NCI-H146 treated with DMSO at 0.1 percent for 48 hours (cell line): ENCODE results near the gene PRR16.

Source experiments
- DNase-seq: peaks from one replicate; lab custom pipeline; 2025; ENCODE audit not compliant: unreplicated experiment; lab: John Stamatoyannopoulos, UW

Gene PRR16

DNA sequence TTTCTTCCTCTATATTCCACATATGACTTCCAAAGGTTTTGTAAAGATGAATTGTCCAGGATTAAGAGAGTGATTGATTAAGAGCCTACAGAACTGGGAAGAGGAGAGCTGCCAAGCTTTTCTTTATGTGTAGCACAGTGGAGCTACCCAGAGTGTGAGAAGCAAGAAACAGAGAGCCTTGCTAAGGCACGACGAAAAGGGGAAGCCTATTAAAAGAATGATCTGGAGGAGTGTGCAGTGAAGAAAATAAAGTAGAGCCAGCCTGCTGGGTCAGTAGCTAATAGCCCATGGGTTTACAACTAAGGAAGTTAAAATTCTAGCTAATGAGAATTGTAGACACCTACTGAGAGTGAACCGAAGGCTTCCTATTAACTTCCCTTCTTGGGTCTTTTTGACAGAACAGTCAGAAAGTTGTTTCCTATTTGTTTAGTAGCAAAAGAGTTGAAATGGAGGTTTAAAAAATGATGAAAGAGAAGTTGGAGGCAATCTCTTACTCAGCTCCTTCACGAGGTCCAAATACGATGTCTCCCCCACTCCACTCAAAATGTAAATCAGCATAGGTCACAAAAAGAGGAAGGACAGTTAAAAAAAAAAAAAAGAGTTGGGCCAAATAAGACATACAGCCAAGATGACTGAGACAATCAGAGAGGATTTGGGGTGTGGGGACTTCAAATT is 957 bp upstream of the PRR16 start:
- DNase-seq = no peak

DNA sequence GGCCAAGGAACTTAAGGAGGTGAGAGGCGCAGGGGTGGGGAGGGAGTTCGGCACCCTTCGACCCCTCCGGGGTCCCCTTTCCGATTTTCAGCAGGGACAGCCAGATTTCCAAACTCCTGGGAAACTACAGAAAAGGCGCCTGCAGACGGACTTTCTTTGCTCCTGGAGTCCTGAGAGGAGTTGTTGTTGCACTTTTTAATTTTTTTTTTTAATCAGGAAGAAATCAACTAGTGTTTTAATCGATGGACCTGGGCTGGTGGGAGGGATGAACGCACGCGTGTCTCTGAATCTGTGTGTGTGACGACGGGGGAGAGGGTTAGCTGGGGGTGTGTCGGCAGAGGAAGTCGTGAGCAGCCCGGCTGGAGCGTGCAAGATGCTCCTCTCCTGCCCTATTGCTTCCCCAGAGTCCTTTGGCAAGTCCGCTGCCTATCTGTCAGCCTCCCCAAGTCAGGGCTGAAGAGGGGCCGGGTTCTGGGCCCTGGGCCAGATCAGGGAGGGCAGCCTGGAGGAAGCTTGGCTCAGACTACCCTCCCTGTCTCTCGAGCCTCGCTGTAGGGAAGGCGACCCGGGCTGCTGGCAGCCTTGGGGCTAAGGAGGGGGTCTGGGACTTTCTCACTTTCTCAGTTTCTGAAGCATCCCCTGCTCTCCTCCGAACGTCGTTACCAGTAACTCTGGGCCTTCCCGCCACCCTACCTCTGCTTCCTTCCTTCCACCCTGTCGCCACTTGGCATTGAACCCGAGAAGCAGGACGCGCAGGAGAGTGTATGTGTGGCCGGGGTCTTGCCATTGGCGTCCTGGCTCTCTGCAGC is 731 bp downstream of the PRR16 start:
- DNase-seq = no peak

DNA sequence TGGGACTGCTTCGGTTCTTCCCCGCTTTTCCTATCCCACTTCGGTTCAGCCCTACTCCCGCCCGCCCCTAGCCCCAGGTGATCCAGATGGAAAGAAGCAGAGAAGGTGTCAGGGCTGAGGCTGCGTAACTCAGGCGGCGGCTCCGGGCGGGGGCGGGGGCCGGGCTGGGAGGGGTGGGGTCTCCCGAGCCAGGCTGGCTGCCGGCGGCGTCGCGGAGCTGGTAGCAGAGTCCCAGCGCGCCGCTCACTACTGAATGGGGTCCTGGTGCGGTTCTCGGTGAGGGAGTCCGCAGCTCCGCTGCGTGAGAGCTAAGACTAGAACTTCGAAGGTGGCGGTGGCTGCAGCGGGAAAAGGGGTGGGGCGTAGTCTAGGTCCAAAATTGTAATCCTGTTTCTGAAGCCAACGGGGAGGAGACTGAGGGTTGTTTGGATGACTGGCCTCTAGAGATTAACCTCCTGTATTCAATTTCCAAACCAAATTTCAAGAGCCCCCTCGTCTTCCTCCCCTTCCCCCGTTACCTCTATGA is 1.4 kb downstream of the PRR16 start:
- DNase-seq = no peak

DNA sequence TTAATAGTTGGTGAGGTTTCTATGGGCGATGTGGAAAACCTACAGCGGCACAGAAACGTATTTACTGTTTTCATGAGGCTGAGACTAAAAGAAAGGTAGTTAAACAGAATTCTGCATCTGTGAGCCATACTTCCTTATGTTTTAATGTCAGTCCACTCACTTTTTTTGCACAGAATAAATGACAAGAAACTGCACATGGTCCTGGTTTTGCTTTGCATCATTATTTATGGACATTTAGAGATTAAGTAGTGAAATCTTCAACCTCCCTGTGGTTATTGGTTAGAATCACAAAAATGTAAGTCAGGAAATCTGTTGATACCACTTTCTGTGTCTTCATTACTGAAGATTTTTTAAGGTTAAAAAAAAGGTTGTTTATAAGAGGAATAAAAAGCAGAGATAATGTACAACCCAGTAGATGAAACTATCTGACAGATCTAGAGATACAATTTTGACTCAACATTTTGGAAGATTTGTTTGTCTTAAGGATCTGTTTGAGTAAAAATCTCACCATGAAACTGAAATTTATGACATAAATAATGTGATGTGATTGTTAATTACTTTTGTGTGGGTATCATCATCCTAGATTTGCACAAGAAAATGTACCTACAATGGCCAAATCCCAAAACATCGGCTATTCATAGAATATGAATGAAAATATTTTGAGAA is 2.4 kb downstream of the PRR16 start:
- DNase-seq = no peak

DNA sequence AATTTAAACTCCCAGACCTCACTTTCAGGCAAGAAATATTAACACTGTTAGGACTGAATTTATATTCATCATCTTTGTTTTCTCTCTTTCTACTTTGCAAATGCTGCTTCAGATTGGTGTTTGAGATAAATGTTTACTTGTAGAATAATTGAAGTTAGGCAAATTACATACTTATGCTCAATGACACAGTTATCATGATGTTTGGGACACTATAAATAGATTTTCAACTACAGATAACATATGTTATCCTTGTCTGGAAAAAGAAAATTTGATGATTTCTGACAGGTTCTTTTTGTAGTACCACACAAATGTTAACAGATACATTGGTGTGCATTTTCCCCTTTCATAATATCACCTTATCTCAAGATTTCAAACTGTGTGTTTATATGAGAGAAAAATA is 7.9 kb downstream of the PRR16 start:
- no peak for DNase-seq

DNA sequence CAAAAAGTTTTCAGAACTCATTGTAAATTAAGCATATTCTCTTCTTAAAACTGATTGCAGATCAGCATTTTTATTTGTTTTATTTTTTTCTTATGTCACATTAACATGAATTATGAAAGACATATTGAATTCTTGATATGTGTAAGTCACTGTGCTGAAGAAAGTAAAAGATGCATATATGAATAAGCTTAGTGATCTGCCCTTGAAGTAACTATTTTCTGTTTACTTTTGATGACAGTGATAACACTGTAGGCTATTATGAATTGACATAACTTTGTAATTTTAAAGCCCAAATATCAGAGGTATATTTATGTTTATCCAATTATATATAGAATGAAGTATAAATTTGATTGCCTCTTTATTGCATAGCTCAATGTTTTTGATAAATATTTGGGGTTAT is 8.8 kb downstream of the PRR16 start:
- no peak for DNase-seq

DNA sequence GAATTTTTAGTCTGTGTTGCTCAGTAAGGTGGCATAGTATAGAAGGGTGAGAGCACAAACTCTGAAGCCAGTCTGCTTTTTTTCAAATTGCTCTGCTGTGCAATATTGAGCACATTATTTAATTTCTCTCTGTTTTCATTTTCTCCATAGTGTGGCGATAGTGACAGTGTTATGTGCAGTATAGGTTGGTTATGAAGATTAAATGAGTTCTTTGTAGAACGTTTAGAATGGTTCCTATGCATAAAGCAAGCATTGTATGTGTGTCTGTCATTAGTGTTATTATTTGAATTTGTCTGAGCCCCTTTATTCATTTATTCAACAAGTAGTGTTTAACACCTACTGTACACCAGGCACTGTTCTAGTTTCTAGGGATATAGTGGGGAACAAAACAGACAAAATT is 9.2 kb downstream of the PRR16 start:
- no peak for DNase-seq

DNA sequence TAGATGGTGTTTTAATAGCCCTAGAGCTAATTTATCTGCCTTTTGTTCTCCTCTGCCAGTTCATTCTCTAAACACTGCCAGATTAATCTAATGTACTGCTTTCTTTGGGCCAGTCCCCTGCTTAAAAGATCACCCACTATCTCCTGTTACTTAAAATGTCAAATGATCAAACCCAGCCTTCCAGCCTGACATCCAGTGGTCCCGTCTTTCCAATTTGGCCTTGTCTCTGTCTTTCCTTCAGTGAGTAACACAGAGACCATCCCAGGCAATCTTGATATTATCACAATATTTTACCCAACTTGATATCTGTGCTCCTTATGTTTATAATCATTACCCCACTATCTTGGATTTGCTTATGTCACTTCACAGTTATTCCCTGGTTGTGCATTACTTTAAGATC is 12.0 kb downstream of the PRR16 start:
- DNase-seq = no peak

DNA sequence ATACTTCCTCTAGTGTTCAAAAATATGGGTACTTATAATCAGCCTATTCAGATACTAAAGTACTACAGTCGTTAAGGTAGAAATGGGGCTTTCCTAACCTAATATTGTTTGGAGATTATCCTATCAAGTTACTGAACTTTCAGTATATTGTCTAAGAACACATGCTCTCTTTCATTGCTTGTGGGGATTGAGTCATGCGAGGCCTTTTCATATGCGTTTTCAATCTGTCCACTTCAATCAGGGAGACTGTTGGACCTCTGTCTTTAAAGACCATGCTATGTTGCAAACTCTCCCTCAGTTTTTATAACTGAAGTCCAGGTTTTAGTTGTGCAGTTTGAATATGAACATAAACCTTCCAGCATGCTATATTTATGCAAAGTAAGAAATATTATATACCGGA is 15.0 kb downstream of the PRR16 start:
- no peak for DNase-seq

DNA sequence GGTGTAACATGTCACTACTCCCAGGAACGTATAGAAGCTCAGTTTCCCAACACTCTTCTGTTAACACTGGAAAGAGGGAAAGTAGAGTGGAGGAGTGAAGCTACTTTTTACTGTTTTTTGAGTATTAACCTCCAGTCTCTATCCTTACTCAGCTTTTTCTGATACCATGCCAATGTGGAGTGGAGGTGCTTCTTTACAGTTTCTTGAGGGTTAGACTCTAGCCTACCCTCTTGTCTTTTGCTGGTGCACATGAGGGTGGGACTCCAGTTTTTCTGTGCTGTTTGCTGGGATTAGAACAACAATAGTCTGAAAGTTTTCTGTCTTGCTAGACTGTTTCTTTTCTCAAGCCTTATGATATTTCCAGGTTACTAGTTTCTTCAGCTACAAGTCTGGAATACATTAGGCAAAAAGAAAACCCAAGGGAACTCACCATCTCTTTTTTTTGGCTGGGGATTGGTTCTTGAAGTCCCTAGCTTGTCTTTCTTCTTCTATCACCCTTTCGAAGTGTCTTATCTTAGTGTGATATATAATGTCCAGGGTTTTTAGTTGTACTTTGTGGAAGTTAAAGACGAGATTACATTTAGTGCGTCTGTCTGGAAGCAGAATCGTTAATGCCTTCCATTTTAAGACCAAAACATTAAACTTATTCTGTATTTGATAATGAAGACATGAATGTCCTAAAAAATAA is 35.9 kb downstream of the PRR16 start:
- no peak for DNase-seq

DNA sequence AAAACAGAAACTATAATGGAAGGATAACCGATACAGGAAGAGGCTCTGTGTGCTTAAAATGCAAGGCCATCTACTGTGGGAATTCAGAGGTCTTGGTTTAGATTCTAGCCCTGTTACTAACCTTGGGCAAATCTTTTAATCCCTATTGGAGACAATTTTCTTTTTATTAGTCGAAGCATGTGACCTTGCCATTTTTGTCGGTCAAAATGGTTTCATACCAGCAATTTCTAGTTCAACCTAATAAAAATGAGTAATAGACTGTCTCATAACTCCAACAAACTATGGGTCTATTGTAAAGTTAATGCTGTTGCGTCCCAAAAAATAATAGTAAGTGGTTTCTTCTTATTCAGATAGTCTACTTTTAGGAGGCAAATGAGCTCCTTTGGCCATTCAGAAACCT is 38.4 kb downstream of the PRR16 start:
- no peak for DNase-seq

DNA sequence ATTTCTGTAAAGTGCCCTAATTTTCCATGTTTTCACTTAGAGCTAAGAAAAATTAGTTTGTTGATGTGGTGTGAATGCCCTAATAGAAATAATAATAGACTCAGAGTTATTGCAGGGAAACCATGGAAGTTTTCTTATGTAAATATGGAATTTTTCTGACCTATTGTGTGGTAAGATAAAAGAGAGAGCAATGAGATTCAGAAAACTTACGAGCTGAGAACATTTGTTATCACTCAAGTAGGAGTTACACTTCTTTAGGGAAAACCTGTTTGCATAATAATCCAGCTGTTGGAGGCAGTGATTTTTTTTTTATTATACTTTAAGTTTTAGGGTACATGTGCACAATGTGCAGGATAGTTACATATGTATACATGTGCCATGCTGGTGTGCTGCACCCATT is 39.2 kb downstream of the PRR16 start:
- no peak for DNase-seq

DNA sequence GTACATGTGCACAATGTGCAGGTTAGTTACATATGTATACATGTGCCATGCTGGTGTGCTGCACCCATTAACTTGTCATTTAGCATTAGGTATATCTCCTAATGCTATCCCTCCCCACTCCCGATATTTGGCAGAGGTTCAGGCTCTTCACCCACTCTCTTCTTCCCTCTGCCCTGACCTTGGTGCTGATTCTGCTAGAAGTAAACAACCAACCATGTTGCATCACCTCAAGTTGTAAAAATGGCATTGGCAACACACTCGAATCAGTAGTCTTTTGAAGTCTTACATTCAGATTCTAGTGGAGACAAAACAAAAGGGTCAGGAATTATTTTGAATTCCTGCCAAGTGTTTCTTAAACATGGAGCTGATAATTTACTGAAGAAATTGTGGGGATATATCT is 40.0 kb downstream of the PRR16 start:
- no peak for DNase-seq

DNA sequence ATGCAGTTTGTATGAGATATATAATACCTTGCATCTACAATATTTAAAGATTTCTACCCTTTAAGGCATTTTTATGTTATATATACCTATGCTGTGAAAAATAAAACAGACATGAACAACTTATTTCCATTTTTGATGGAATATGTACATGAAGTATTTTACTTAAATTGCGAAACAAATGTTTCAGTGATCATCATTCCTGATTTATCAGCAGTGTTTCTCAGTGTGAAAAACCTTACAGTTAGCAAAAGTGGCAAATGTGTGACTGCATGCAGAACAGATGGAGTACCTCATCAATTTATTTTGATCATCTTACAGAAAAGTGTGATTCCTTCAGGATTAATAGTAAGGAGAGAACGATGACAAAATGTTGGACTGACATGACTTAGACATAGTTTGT is 43.1 kb downstream of the PRR16 start:
- DNase-seq = no peak

DNA sequence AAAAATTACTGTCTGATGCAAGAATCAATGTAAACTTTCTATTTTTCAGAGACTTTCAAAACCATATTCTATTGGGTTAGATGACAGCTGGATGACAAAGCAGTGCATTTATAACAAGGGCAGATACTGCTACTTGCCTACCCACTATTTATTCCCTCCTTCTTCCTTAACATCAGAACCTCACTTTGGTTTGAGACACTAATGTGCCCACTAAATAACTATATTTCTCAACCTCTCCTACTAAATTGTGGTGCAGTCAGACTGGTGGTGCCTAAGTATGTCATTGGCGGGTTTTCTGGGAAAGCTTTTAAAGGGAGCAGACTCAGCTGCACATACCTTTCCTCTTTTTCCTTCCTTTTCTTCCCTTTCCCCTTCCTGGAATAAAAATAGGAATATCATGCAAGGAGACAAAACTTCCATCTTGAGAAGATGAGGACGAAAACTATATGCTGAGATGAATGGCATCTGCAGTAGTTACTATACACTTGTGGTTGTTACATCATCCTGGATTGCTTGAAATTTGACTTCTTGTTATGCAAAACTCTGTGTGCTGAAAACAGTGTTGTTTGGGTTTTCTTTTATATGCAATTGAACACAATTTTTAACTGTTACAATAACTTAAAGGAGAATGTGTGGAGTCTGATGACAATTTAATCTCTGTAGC is 43.8 kb downstream of the PRR16 start:
- no peak for DNase-seq

DNA sequence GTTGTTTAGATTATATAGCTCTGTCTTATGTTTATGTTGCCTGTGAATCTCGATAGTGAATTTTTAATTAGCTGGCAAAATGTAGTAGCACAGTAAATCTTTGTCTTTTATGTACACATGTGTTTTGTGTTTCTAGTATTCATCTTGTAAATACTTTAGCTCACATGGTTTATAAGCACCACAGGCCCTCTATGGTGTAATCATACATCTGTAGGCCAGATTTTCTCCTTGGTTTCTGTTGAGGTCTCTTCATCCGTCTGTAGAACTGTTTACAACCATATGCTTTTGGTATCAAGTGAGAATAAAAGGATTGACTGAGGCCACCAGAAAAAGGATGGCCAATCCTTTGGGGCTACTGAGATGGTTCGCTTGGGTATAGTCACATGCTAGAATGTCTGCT is 45.0 kb downstream of the PRR16 start:
- DNase-seq = no peak

DNA sequence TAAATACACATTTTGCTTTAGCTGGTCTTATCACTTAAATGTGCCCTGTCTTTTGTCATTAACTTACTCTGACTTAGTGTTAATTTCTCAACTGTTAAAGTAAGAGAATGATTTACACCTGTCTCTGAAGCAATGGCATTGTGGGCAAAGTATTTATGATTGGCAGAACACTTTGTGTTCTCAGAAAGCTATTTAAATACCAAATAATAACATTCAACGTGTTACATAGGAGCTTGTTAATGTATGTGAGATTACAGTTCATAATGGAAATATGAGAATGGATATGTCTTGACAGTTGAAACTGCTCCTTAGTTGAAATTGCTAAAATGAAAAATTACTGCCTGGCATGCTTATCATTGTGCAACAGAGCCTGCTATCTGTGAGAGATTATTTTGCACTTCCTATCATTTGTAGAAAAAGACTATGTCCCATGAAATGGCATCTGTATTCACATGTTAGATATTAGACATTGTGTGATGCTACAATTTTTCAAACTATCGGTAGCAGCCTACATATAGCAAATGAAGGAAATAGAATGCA is 46.1 kb downstream of the PRR16 start:
- DNase-seq = no peak

DNA sequence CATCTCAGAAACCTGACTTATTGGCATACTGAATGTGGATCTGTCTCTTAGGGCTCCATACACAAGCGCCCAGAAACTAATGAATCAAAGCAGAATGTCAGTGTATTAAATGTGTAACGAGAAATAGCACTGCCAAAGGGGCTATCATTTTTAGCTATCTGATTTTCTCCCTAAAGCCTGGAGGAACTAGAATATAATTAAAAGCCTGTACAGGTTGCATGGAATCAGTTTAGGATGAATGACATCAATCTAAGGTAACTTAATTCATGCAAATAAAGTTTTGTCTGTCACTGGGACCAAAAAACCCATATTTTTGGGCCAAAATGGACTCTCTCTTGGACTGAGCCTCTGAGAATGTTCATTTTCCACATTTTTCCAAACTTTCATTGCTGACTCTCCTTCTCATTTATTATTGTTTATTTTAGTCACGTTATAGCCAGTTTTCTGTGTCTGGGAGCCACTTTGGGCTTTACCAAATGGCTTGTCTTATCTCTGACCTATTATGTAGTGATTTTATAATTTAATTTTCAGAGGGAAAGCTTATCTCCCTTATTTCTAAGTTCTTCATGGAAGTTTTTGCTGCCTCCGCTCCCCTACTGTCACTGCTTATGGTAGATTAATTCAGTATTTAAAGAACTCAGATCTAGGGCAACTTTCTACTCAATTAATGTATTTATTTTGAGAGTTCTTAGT is 47.0 kb downstream of the PRR16 start:
- DNase-seq = no peak

DNA sequence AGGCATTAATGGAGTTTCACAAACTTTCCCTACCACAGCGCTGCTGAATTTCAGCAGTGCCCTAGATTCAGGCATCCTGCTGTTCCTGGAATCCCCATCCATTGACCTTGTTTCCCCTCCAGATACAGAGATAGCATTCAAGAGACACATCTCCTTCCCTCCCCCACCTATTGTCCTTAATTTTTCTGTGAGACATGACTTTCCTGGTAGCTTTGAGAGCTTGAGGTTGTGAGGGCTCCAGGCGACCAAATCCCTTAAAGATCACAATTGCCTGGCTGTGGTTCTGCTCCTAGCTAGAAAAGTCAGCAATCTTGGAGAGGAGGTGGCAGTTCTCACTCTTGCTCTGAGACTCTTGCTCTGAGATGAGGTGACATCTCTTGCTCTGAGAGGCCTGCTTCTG is 48.0 kb downstream of the PRR16 start:
- DNase-seq = no peak
